HuH-7.5 (cell line): ENCODE results near the gene HOXA4.

Source experiments
- DNase-seq: peaks from one replicate; pipeline ENCODE4 v3.0.0; 2011; ENCODE audit warnings: low spot score

The HOXA4 gene

DNA sequence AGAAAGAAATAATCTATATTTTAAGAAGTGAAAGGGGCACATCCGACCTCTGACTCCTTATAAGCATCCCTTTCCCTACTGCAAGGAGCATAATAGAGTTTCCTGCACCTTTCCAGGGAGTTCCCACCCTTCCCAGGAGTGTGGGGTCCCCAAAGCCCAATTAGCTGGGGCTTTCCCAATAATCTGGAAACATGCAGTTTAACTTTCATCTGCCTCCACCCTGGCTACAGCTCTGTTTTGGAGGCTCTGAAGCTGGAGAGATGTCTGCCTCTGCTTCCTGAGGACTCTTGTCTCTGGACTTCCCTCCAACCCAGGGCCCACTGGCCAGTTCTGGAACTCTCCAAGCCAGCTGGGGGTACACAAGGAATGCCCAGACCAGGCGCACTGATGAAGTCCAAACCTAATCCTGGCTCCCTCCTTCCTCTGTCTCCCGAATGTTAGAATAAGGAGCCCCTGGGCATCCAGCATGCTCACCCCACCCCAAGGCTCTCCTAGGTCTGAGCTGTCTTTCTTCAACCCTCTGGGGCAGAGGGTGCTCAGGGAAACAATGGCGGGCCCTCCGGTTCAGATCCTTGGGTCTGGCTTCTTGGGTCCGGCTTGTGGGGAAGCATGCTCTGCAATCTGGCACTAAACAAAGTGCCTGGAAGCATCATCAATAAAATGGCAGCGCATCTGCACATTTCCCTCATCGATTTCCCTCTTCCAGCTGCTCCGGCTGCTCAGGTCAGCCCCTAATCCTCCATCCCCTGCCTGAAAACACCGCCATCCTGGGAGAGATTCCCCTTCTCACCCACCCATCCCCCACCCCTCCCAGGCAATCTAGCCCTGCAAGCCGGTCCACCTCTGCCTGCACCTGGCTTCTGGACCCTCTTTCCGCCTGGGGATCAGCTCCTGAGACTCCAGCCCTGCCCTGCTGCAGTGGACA, 13.3 kb downstream of the HOXA4 start:
- no peak for DNase-seq

GRCh38 chr7:27116031-27116961, 14.3 kb downstream of the HOXA4 start:
- DNase-seq, result no peak

- no peak for DNase-seq
Observed at GRCh38 chr7:27115221-27116026, 15.1 kb downstream of the HOXA4 start.

DNA sequence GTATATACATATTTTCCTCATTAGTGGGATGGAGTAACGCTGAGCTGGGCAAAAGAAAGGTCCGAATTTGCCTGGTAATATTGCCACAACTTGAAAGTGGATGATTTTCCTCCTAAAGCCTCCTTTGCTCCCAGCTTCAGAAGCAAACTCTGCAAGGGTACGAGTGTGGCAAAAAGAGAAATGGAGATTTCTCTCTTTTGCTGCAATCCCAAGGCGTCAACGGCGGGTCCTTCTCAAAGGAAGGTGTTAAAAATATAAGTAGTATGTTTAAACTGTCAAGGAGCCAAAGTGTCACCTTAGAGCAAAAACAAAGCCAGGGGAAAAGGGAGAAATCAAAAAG, 15.7 kb downstream of the HOXA4 start:
- DNase-seq, result no peak

DNA sequence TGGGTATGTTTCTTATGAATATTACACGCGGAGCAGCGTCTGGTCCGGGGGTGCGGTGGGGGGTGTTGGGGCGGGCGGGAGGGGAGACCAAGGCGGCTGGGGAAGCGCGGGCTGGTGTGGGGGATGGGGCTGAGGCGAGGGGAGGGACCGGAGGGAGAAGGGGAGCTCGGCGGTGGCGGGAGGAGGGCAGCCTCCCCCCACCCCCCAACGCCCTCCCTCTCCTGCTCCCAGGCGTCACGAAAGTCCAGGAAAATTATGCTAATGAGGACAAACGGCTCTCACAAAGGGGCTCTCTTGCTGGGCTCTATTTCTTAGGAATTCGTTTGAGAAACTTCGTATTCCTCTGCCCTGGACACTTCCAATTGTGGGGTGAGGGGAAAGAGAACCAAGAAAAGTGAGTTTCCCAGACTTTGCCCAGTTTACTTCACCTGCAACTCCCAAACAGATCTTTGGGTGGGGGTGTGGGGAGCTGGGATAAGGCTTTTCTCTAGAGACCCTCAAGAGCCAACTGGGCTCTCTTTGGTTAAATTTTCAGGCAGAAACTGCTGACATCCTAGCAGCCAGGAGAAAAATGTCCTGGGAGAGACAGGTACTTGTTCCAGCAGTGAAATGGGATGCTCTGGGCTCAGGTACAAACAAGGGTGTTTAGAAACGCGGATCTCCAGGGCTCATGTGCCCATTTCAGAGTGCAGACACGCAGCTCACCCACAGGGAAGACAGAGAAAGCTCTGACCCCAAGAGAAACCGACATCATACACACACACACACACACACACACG, 16.4 kb downstream of the HOXA4 start:
- no peak for DNase-seq

- no peak for DNase-seq
Observed at GRCh38 chr7:27112955-27113949, 17.3 kb downstream of the HOXA4 start.

- no peak for DNase-seq
Observed at GRCh38 chr7:27112361-27112760, 18.2 kb downstream of the HOXA4 start.

- DNase-seq, result no peak
Observed at GRCh38 chr7:27111751-27112277, 18.7 kb downstream of the HOXA4 start.

- DNase-seq, result no peak
Observed at GRCh38 chr7:27111042-27111750, 19.4 kb downstream of the HOXA4 start.

DNA sequence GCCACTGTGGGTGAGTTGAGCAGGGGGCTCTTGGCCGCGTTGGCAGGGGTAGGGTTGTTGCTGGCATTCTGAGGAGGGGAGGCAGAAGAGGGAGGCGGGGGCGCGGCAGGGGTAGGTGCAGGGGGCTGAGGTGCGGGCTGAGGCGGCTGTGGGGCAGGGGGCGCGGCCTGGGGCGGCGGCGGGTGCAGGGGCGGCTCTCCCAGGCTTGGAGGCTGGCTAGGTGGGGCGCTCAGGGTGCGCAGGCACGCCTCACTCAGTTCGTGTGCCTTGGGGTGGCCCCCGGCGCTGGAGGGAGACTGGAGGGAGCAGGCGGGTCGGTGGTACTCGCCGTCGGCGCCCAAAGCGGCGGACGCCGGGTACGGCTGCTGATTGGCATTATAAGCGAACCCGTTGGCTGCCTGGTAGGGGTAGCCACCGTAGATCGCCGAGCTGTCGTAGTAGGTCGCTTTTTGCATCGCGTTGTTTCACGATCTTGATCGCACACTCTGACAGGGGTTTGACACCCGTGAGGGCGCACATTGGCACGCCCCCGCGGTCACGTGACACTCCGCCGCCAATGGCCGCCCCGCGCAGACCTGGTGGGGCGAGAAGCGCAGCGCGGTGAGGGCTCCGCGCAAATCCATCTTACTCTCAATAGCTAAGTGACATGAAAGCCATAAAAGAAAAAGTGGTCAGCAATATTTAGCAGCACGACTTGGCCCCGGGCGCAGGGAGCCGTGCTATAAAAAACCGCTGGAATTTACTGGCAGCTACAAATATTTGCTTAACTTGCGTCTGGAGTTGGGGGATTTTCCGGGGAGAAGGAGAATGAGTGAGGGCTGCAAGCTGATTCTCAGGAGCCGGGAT, 20.1 kb downstream of the HOXA4 start:
- no peak for DNase-seq

DNA sequence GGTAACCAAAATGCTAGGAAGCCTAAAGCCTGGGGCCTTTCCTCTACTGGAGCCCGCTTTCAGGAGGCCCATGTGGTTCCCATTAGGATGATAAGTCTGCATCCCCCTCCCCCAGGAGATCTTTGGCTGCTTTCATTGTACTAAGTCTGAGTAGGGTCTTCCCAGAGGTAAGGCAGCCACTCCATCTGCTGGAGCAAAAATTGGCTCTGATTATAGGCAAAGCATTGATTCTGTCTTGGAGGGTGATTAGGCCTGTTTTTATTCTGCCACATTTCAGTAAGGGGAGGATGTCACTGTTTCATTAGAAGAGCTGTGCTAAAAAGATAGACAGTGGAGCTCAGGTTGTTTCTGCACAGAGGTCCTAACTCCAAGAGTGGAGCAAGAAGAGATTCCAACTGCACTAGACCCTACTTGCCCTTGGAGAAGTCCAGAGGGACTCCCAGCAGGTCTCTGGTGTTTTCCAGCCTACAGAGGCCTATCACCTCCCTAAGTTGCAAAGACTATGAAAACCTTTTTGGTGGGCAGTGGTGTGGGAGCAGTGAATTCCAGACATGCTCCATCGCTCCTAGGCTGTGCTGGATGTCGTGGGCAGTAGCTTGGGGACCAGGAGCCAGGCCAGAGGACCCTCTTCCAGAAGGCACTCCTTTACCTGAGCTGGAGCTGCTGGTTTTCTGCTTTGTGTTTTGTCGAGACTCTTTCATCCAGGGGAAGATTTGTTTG, 20.9 kb downstream of the HOXA4 start:
- DNase-seq, result no peak

- no peak for DNase-seq
Observed at GRCh38 chr7:27108390-27109127, 22.0 kb downstream of the HOXA4 start.

DNA sequence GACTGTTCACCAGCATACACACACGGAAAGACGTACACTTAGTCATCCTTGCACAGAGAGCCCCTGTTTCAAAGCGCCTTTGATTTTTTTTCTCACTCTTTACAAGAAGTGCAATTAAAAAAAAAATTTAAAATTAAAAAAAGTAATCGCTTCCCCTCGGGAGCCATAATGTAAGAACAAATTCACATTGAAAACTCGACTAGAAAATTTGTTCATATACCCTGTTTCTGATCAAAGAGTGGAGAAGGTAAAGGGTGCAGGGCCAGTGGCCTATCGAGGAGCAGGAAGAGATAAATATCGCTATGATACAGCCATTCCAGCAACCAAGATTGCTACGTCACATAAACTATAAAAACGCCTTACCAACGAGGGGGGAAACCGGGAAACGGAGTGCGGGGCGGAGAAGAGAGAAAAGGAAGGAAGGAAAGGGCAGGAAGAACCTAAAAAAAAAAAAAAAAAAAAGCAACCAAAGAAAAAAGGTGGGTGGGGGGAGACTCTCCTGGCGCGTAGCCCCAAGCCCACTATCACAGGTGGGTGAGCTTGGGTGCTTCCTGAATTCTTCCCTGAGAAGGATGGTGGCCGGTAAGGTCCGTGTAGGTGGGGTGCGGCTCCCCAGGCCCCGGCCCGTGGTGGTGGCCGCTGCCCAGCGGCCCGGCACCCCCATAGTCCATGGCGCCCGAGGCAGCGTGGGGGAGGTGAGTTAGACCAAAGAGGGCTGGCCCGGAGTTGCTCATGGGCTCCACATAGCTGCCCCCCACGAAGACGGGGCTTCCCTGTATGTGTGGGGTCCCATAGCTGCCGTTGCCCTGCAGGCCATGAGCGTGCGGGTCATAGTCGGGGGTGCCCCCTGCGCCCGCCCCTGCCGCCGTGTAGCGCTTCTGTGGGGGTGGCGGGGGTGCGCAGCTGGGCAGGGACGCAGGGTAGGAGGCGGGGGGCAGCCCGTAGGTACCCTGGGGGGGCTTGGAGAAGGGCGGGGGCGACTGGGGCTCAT, 22.9 kb downstream of the HOXA4 start:
- no peak for DNase-seq

DNA sequence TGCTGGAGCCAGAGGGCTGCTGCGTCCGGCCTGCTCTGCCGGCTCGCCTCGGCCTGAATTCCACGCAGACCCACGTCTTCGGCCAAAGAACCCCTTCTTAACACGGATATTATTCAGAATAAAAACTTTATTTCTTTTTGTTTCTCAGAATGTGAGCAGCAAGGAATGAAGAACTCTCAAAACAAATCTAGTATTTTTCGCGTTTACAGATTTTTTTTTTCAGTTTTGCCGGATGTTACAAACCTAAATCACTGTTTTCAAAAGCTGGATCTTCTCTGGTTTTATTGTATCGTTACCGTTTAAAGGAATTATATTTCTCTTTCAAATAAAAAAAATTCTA, 23.7 kb downstream of the HOXA4 start:
- no peak for DNase-seq

DNA sequence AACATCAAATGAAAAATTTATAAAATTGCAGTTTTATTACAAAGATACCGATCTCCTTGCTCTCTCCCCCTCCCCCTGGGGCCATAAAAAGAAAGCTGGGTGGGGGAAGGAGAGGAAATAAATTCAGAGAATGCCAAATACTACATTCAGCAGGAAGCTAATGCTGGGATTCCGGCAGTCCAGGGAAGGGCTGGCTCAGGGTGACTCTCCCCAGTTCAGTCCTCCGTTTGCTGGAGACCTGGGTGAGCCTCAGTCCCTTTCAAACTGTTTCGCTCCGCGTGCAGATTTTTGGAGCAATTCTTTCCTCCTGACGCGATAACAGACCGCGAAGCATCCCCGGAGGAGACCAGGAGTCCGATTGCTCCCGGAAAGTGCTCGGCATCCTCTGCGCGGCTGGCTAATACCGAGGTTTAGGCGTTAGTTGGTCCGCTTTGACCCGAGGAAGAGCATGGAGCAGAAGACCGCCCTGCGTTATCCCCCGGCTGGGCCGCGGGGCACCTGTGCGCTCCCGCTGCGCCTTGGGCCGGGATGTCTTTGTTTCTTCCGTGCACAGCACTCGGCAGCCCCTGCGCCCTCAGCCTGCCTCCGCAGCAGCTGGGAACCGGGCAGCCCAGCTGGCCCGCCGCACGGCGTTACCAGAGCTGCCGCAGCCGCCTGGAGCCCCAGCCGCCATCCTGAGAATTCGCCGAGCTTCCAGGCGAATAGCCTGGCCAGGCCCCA, 24.2 kb downstream of the HOXA4 start:
- DNase-seq, result no peak
